GM19238 (cell line): ENCODE results near the gene RHD.
"Not testable (repeated sequence)": the region's sequence is repeated elsewhere in the genome, so short reads cannot be mapped to it uniquely, and the experiment has no call there.

Experiments
- DNase-seq: peaks from one replicate; pipeline ENCODE4 v3.0.0; 2011; ENCODE audit warnings: low spot score; ENCODE audit not compliant: insufficient read length

The RHD gene

GRCh38 chr1:25302330-25302729 is 30.0 kb downstream of the RHD start:
- DNase-seq, result not testable (repeated sequence)

GRCh38 chr1:25304936-25305335 is 32.6 kb downstream of the RHD start:
- not testable (repeated sequence) for DNase-seq

- DNase-seq, result not testable (repeated sequence)
These were observed 35.9 kb downstream of the RHD start for GRCh38 chr1:25308168-25308567.

GRCh38 chr1:25309085-25309484 is 36.8 kb downstream of the RHD start:
- not testable (repeated sequence) for DNase-seq

- DNase-seq, result not testable (repeated sequence)
These were observed 37.2 kb downstream of the RHD start for GRCh38 chr1:25309486-25309885.

- not testable (repeated sequence) for DNase-seq
These were observed 40.6 kb downstream of the RHD start for GRCh38 chr1:25312806-25313470.

GRCh38 chr1:25320314-25320938 is 48.1 kb downstream of the RHD start:
- DNase-seq, result not testable (repeated sequence)

GRCh38 chr1:25322127-25322526 is 49.8 kb downstream of the RHD start:
- not testable (repeated sequence) for DNase-seq

GRCh38 chr1:25324407-25324806 is 52.1 kb downstream of the RHD start:
- not testable (repeated sequence) for DNase-seq

- DNase-seq, result not testable (repeated sequence)
These were observed 55.8 kb downstream of the RHD start for GRCh38 chr1:25327864-25328790.

GRCh38 chr1:25328791-25329185 is 56.5 kb downstream of the RHD start:
- DNase-seq, result not testable (repeated sequence)

GRCh38 chr1:25329336-25329735 is 57.0 kb downstream of the RHD start:
- DNase-seq, result not testable (repeated sequence)

GRCh38 chr1:25329950-25330349 is 57.6 kb downstream of the RHD start:
- not testable (repeated sequence) for DNase-seq

GRCh38 chr1:25336922-25337354 is 64.6 kb downstream of the RHD start:
- not testable (repeated sequence) for DNase-seq

- DNase-seq, result not testable (repeated sequence)
These were observed 65.3 kb downstream of the RHD start for GRCh38 chr1:25337483-25338187.

- peak; percentile 77 for DNase-seq
These were observed 66.1 kb downstream of the RHD start, which contains the start of gene TMEM50A for GRCh38 chr1:25338188-25338981. TMEM50A (plus strand) TSS chr1:25338334; CDS start chr1:25340487, 2,153 bp downstream.

- DNase-seq, result no peak
These were observed 66.7 kb downstream of the RHD start for GRCh38 chr1:25338986-25339385.

GRCh38 chr1:25341746-25342145 is 69.4 kb downstream of the RHD start:
- DNase-seq, result no peak

- DNase-seq, result no peak
These were observed 70.5 kb downstream of the RHD start for GRCh38 chr1:25342846-25343245.

GRCh38 chr1:25343872-25344271 is 71.6 kb downstream of the RHD start:
- no peak for DNase-seq
